NCI-H146 (cell line): ENCODE measurements around the gene PRXL2C.
A peak's percentile ranks its signal among the peaks of the same experiment; 100 is the strongest.

ENCODE experiments used
- DNase-seq: peaks from one replicate; lab custom pipeline; 2025; lab: John Stamatoyannopoulos, UW

PRXL2C gene

GRCh38 chr9:96612105-96612965, 42.8 kb downstream of the PRXL2C start:
- DNase-seq: peak; percentile 56

GRCh38 chr9:96611302-96611701, 43.8 kb downstream of the PRXL2C start:
- DNase-seq: no peak

- DNase-seq: no peak
Observed at GRCh38 chr9:96609732-96610131, 45.4 kb downstream of the PRXL2C start.

DNA sequence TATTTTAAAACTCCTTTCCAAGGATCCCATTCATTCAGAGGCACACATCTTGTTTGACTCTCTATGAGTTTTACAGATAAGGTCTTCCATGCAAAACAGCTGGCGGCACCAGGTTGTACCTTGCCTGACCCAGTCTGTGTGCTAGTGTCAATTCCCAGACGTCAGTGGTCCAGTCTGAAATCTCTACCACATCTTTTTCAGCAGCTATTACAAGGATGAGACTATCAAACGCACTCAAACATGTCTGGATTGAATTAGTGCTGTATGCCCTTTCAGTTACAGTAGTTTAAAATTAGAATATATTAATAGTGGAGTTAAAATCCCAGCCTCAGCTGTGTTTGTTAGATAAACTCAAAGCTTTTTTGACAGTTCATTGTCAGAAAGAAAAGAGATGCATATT, 47.1 kb downstream of the PRXL2C start:
- DNase-seq: no peak

- no peak for DNase-seq
Observed at GRCh38 chr9:96605328-96605727, 49.8 kb downstream of the PRXL2C start.

GRCh38 chr9:96604004-96604319, 51.2 kb downstream of the PRXL2C start:
- DNase-seq: no peak

DNA sequence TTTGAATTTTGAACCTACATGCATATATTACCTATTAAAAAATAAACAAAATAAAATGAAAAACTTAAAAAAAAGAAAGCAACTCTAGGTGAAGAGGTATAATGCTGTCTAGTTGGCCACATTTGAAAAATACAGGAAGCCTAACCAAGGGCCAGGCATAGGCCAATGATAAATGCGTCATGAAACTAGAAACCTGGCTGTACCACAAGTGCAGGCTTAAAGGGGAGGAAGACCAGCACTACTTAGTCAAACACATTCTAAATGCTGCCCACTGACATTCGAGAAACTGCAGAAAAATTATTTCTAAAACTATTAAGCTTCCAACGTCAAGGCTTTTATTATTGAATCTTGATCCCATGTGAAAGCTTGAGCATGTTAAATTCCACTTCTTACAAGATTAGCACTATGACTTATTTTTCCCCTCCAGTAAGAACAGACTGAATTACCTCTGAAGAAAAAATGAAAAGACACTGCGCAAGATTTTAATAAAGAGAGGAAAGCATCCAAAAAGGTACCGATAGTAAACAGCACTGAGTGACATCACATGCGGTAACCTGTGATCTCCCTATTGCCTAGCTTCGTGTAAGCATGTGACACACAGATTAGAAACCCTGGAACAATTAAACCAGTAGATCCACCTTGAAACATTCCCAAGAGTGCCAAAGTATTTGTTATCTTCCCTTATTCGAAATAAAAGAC, 51.7 kb downstream of the PRXL2C start:
- no peak for DNase-seq

DNA sequence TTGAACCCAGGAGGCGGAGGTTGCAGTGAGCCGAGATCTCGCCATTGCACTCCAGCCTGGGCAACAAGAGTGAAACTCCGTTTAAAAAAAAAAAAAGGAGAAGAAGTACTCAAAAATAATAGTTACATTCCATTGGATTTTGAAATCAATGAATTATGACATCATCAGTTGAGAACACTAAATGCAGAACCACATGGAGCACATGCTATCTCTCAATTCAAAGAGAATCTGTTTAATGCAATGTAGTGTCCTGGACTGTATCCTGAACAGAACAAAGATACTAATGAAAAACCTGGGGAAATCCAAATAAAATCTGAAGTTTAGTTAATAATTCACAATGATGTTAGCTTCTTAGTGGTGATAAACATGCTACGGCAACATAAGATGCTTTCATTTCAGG, 55.8 kb downstream of the PRXL2C start:
- DNase-seq: no peak

DNA sequence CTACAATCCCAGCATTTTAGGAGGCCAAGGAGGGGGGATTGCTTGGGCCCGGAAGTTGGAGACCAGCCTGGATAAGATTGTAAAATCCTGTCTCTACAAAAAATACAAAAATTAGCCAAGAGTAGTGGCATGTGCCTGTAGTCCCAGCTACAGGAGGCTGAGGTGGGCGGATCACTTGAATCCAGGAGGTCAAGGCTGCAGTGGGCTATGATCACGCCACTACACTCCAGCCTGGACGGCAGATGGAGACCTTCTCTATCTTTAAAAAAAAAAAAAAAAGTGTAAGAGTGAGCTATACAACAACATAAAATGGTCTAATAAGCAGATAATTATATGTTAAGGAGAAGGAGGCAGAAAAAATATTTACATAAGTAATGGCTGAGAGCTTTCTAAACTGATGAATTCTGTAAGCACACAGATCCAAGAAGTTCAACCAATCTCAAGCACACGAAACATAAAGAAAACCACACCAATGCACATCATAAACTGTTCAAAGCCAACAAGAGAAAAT, 58.5 kb downstream of the PRXL2C start:
- no peak for DNase-seq
